Left lobe of liver (tissue), 2 donors: Measurements from ENCODE around the gene FAM227A. TPM values are rescaled to one million over a fixed set of nuclear protein-coding genes. Genes with fewer than 3 reads are reported as not detected.

Experiments used
- ATAC-seq: fragments of 200-7000 bp; cut with Tn5 transposase; one replicate; pipeline ENCODE4 v1.9.1; 2020; ENCODE audit warnings: mild to moderate bottlenecking, moderate library complexity
- DNase-seq: peaks from one replicate; pipeline ENCODE4 v3.0.0-alpha.2; 2020; ENCODE audit warnings: low spot score
- total RNA-seq: library from RNA; stranded (reverse); gene quantifications from one replicate; pipeline ENCODE4 v1.2.1, GENCODE V29; 2021
- donor health status: DM: no; HTN: no; CAD: no; lungs with moderate emphysema.
- donor health status: DM: no; HTN: yes; CAD: no.

FAM227A gene
- 0.03 TPM for total RNA-seq

DNA sequence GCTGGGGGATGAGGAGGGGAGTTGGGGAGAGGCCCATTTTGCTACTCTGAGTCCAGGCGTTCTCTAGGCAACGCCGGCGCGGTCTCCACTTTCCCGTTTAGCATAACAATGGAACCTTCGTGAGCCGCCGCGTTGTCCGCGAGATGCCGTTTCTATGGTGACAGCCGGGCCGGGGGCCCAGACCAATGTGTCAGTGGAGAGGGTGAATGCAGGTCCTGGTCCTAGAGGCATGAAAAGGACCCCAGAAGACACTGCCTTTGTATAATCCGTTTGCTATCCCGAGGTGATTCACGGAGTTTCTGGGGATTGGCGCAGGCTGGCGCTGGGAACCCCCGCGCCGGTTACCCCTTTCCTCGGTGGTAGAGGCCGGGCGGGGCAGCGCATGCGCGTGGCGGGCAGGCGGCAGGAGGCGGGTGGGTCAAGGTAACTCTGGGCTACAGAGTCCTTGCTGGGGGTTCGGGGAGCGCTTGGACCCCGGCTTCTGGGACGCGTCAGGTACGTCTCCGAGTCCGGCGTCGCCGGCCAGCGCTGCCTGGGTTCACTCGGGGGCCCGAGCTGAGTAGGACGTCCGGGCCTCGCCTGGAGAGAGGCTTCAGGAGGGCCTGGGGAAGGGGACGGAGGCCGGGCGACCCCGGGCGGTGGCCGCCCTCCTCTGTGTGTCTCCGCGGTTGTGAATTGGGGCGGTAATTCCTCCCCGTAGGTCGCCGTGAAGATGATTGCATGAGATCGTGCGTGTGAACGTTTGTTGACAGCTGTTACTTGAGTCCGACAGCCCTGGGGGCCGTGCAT, at the start of gene FAM227A, which contains the start of gene CBY1:
Gene FAM227A (minus strand): TSS at position 137 of the 789 bp plus-strand sequence. CDS start 6,224 bp downstream, outside the sequence.
Gene CBY1 (plus strand): TSS at position 383 of the 789 bp plus-strand sequence. CDS start 11,417 bp downstream, outside the sequence.
- DNase-seq (peak; percentile 87), ATAC-seq (peak; percentile 97)

DNA sequence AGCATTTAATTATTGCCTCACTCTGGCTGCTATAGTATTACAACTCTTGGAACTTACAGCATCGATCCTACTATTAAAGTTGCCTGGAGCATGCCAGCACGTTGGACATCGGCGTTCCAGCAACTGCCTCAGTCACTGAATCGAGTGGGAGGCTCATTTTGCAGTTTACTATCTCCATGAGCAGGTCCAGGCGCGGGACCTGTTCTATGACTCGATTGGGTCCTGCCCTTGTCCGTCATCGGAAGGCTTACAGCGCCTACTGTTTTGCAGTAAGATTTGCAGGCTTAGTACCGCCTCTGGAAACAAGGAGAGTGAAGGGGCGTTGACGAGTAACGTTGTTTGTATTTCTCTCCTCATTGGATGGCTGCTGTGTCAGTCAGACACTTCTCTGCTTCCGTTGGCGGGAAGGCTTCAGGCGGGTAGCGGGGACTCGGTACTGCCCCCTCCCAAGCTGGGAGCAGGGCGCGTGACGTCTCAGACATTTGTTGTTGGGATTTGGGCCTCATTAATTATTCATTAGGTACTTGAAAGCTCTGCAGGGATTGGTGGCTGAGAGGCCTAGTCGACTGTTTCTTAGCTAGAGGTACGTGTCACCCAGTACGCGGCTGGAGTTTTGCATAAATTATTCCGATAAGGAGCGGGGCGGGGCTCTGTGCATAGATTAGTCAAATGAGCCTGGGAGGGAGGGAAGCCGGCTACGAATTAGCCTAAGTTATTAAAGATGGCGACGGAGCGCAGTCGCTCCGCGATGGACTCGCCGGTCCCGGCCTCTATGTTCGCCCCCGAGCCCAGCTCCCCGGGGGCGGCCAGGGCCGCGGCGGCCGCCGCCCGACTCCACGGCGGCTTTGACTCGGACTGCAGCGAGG, 49.3 kb upstream of the FAM227A start, which contains the start of gene GTPBP1:
Gene GTPBP1 (plus strand): TSS at position 710 of the 866 bp plus-strand sequence. CDS start 12 bp downstream, at position 722.
- ATAC-seq (peak; percentile 78), DNase-seq (peak; percentile 99)

DNA sequence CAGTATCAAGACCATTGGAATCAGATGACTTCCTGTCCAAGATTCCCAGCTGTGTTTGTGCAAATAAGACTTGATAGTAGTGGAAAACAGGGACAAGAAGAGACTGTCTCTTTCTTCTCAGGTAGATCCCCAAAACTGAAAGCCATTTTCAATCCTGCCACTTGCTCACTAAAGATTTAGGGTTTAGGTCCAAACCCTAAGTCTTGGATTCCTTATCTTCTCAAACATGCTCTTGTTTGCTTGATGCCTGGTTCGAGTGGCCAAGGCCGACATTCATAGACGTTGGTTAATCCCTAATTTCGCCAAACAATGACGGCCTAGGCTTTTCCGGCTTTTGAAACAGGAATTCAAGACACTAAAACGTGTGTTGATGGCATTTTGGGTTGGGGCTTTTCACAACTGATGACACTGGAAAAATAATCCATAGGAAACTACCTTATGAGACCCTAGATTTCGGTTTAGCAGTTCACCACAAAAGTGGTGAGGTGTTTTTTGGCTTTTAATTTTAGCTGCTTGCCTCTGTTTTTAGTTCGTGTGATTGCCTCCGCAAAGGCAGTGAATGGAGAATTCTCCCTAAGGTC, 48.6 kb upstream of the FAM227A start:
- no peak for ATAC-seq
- DNase-seq: no peak

DNA sequence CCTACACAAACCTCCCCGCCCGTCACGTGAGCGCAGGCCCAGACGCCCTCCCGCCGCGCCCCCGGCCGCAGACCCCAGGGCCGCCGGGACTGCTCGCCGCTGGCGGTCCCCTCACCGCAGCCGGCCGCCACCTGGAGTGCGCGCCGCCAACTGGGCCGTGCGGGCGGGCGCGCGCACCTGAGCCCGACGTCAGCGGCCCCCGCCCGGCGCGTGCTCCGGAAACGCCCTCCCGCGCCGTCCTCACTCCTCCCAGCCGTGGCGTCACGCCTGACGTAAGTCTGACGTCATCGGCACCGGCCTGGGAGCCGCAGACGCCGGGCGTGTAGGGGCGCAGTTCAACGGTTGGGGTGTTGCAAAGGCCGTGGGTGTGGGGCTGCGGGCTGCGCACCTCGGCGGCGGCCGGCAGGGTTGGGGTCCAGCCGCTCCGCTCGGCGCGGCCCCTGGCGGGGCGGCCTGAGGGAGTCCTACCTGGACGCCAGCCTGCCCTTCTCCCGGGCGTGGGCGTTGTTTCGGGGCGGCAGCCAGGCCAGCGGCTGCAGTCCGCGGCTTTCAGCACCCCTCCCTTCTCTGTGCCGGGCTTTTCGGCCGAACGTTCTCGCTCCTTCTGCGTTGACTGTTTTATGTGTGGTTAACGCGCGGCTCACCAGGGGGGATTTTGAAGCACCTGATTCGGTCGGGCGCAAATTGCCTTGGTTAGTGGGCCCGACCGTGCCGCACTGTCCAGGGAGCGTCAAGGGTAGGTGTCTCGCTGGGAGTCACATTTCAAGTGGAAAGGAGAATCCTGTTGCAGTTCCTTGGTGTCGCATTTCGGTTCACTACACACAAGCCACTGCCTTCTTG, 44.8 kb upstream of the FAM227A start, which contains the start of gene JOSD1:
Gene JOSD1 (minus strand): TSS at position 155 of the 840 bp plus-strand sequence. CDS start 956 bp downstream, outside the sequence.
- peak; percentile 97 for DNase-seq
- ATAC-seq: peak; percentile 69

DNA sequence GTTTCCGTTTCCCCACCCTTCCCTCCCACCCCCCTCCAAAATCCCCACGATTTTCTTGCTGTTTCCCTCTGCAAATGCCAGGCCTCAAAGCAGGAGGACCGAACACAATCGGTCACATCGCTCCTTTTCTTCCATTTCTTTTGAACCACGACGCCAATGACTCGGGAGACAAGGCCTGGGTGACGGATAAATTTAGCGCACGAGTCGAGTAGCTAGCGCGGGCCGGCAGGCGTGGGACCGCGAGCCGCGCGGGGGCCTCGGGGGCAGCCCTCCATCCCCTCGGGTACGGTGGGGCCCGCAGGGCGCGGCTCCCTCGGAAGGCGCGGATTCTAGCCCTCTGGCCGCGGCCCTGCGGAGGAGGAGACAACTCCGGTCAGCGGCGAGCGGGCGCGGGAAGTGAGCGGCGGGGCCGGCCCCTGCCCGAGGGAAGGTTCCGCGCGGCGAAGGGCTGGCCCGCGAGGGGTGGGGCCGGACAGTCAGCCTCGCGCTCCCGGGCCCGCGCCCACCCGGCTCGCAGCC, 44.1 kb upstream of the FAM227A start:
- DNase-seq (peak; percentile 83), ATAC-seq (peak; percentile 61)

DNA sequence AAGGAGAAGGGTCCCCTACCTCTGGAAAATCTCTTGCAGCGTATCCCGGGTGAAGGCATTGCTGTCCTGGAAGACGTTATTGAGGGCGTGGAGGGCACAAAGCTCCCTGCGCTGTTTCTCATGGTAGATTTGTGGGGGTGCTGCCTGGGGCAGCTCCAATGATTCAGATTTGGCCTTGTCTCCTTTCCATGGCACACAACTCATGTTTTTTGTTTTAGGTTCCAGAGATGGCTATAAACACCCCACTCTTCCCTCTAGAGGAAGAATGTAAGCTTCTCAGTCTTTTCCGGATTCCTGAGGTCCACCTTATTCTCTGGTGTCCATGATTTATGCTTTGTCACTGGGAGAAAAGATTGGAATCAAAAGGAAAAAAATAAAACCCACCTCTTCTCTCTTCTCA, 43.6 kb upstream of the FAM227A start:
- ATAC-seq (no peak), DNase-seq (no peak)

DNA sequence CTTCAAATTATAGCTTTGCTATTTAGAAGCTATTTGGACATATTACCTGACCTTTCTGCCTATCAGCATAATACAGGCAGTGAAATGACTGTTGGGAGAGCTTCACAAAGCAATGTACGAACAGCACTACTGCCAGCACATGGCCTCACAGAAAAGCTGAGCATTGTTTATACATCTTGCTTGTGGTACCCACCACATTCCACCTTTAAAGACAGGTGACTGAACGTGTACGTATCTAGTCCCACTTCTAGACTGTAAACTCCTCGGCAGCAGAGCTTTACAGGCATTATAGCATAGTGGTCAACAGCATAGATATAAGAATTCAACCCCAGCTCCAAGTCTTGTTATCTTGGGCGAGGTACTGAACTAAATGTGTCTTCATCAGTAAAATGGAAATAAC, 43.0 kb upstream of the FAM227A start:
- ATAC-seq (no peak), DNase-seq (no peak)

DNA sequence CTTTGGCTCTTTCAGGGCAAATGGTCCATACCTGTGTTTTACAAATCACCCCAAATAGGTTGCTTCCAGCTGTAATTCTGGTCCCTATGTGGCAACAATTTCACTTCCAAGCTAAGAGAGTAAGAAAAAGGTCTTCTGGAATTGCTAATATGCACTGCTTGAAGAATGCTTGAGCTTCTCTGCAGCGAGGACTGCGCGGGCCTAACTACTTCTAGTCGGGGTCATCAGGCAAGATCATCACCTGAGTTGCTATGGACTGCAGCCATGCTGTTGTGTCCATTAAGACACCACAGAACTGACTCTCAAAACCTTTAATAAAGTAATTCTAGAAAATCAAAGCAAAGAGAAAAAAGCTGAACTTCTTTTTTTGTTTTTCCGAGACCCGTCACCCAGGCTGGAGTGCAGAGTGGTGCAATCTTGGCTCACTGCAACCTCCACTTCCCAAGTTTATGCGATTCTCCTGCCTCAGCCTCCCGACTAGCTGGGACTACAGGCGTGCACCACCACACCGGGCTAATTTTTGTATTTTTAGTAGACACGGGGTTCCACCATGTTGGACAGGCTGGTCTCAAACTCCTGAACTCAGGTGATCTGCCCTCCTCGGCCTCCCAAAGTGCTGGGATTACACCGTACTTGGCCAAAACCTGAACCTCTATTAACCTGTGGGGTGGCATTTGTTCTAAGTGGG, 42.4 kb upstream of the FAM227A start:
- ATAC-seq (no peak), DNase-seq (no peak)

DNA sequence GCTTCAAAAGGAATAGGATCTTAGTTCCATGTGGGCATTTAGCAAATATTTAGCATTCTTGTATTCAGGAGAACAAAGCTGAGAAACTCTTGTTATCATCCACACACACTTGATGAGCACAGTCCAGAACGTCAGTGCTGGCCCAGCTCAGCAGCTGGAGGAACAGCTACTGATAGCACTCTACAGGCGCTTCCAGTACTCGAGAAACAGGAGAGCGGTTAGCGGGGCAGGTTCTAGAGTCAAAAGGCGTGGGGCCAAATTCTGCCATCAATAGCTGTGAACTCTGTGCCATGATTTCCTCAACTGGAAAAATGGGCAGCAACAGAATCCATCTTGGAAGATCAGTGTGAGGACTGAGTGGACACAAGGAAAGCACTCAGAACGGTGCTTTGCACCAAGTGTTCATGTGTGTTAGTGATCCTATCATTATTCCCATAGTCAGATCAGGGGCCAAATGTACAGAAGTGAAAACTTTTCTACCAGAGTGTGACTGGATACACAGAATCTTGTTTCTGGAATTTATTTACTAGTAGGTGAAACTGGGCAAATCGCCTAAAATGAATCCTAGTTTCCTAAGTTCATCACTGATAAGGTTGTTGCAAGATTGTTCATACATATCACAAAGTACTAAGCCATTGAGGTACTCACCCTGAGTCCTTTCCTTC, 41.4 kb upstream of the FAM227A start:
- DNase-seq (no peak), ATAC-seq (no peak)

DNA sequence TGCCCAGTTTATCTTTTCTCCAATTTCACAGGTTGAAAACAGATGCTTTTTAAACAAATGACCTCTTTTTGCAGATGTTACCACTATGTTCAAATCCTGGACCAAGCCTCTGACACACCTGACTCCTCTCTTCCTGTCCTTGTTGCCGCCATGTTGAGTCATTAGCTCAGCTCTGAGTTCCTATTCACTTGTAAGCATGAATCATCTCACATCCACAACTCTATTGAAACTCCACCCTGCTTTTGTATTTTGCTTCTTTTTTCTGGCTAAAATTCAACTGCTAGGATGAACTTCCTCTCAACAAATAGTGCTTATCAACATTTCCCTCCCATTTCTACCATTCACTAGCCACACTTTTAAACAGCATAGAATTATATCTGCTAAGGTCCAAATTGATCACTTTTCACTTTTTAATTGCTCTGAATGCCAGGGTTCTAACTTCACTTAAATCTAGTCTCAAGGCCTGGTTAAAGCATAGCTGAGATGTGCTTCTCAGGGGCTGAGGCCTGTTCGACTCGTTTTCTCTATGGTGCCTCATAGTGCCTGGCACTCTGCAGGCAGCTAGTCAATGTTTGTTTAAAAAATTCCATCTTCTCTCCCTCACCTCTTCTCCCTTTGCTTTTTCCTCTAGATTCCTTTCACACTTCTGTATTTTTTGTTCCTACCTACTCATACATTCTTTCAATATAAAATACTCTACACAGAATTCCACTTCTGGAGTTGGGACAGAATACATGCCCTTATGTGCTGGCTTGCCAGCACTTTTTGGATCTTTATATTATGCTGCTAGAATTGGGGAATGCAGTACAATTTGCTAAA, 40.6 kb upstream of the FAM227A start:
- DNase-seq: no peak

DNA sequence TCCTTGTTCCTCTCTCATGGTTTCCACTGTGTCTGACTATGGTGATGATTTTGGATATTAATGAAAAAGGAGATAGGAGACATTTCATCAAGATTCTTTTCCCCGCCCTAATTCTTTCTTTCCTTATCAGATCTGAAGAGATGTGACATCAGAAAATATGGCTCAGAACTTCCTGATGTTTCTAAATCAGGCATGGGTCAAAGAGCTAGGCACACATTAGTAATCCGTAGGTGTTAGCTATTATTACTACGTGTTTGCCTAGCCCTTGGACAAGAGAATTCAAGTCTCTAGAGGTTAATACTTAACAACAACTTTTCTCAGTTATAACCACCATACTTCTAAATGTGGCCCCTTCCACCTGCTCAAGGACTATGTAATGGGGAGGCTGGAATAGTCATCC, 38.7 kb upstream of the FAM227A start:
- ATAC-seq: no peak
- DNase-seq: no peak

More for the DNA sequence above, 40.6 kb upstream of the FAM227A start:
- no peak for ATAC-seq

DNA sequence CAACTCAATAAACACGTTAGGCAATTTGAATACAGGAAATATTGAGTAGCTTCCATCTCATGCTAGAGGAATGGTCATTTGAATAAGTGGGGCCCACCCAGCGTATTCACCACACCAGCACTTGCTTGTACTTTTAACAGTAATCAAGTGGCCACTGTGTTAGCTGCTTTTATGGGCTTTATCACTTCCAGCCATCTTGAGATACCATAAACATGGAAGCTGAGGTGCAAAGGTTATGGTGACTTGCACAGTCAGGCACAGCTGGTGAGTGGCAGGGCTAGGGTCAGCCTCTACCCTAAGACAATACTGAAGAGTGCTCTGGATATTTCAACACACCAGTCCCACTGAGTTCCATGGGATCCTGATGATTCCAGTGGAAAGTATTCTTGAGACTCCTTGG, 37.9 kb upstream of the FAM227A start:
- ATAC-seq (no peak), DNase-seq (no peak)

DNA sequence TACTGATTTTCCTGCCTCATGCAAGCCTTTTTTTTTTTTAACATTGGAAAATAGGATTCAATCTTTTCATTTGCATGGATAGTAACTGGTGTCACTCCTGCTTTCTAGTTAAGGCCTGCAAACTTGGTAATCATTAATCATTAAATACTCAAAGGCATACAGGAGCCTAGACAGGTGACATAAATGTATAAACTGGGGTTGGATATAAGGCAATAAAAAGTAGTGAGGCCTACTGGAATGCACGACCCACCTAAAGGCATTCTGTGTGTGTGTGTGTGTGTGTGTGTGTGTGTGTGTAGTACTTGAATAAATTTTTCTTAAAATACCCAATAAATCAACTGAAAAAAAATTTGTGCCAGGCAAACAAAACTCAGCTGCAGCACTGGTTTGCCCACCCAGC, 33.5 kb upstream of the FAM227A start:
- ATAC-seq: no peak
- DNase-seq: no peak

DNA sequence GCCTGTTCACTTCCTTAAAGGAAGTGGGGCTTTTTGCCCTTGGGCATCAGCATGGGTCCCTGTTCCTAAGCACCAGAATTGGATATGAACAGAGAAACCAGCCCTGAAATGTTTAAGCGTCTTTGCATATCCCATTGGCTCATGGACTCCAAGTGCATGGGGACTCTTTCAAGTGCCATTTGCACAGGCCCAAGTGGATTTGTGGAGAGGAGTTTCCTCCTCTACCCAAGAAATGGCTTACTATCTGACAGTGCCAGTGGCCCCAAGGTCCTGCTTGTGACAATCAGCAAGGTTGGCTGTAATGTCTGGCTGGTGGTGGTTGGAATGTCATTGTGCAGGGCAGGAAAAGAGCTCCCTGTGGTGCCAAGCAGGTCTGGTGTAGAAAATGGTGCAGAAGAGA, 29.6 kb upstream of the FAM227A start:
- no peak for ATAC-seq
- no peak for DNase-seq

DNA sequence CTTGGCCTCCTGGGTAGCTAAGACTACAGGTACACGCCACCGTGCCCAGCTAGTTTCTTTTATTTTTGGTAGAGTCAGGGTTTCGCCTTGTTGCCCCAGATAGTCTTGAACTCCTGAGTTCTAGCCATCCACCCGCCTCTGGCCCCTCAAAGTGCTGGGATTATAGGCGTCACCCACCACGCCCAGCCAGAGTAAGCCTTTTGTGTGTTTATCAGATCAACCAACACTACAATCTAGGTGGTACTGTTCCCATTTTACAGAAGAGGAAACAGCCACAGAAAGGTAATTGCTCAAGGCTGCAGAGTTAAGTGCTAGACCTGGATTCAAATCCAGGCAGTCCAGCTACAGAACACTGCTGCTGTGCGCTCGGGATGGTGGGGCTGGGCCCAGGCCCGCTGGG, 28.7 kb upstream of the FAM227A start:
- no peak for ATAC-seq
- no peak for DNase-seq

DNA sequence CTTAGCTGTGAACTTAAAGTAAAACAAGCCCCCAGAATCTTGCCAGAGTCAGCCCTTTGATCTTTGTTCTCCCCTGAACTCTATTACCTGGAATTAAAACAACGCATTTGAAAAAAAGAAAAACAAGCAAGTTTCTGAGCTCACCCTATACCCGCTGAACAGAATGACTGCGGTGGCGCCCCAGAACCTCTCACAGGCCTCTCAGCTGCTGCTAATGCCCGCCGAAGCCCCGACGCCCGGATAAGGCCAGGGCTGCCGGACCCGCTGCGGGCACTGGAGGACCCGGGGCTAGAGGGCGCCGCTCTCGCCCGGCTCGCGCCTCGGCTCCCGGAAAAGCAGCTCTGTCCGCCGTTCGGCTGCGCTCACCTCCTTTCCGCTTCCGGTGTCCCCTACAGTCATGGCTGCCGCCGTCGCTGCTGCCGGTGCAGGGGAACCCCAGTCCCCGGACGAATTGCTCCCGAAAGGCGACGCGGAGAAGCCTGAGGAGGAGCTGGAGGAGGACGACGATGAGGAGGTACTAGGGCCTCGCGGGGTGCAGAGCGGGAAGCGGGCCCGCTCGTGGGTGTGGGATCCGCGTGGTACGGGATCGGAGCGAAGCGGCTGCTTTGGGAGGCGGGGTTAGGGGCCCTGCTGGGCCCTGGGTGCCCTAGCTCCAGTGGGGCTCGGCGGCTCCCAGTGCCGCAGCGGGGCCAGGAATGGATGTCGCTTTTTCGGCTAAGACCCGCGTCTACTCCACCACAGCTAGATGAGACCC, 25.6 kb upstream of the FAM227A start, which contains the start of gene TOMM22:
Gene TOMM22 (plus strand): TSS at position 376 of the 754 bp plus-strand sequence. CDS start 22 bp downstream, at position 398.
- DNase-seq (peak; percentile 91), ATAC-seq (peak; percentile 99)

DNA sequence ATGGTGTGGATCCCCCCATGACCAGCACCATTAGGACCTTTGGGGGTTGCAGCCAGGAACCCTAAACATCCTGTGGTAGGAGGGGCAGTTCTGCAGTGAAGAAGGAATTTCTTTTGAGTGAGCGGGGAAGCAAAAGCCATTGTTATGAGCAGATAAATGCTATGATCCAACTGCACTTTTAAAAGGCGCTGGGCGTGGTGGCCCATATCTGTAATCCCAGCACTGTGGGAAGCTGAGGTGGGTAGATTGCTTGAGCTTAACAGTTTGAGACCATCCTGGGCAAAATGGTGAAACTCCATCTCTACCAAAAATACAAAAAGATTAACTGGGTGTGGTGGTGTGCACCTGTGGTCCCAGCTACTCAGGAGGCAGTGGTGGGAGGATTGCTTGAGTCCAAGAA, 19.6 kb upstream of the FAM227A start:
- ATAC-seq: no peak

More for the DNA sequence above, 19.6 kb upstream of the FAM227A start:
- no peak for DNase-seq
